Immature natural killer cell (primary cell): ENCODE results near the gene UBXN11. TPM values are rescaled to one million over a fixed set of nuclear protein-coding genes. Genes with fewer than 3 reads are reported as not detected.
A peak's percentile ranks its signal among the peaks of the same experiment; 100 is the strongest.
"Not testable (repeated sequence)": the region's sequence is repeated elsewhere in the genome, so short reads cannot be mapped to it uniquely, and the experiment has no call there.

Experiments used
- DNase-seq, 3 donors: peaks; one replicate each; pipeline ENCODE4 v3.0.0; 2022; ENCODE audit warnings: mixed read lengths in 1 of 3
- H3K27ac Mint-ChIP-seq, 6 donors: one replicate each; pipeline ENCODE4 v1.8.0; 2020; ENCODE audit warnings: mixed read lengths in 6 of 6, mild to moderate bottlenecking in 5 of 6, inconsistent platforms in 4 of 6, moderate library complexity in 3 of 6
- H3K27me3 Mint-ChIP-seq, 3 donors: one replicate each; pipeline ENCODE4 v1.8.0; 2020 to 2021; ENCODE audit warnings: low read depth in 3 of 3, mild to moderate bottlenecking in 3 of 3, mixed read lengths in 3 of 3, moderate library complexity in 3 of 3, inconsistent platforms in 1 of 3
- H3K36me3 Mint-ChIP-seq, 3 donors: one replicate each; pipeline ENCODE4 v1.8.0; 2020; ENCODE audit warnings: mixed read lengths in 3 of 3, inconsistent platforms in 2 of 3, mild to moderate bottlenecking in 2 of 3
- H3K4me1 Mint-ChIP-seq, 2 donors: one replicate each; pipeline ENCODE4 v1.8.0; 2020; ENCODE audit warnings: inconsistent platforms in 2 of 2, mild to moderate bottlenecking in 2 of 2, mixed read lengths in 2 of 2, moderate library complexity in 1 of 2
- H3K4me3 Mint-ChIP-seq, 5 donors: one replicate each; pipeline ENCODE4 v1.8.0; 2020; ENCODE audit warnings: mild to moderate bottlenecking in 5 of 5, mixed read lengths in 5 of 5, inconsistent platforms in 3 of 5, moderate library complexity in 3 of 5
- H3K9me3 Mint-ChIP-seq, 6 donors: one replicate each; pipeline ENCODE4 v1.8.0; 2020; ENCODE audit warnings: mild to moderate bottlenecking in 6 of 6, mixed read lengths in 6 of 6, inconsistent platforms in 4 of 6, moderate library complexity in 3 of 6
- polyA plus RNA-seq, 3 donors: library from polyadenylated mRNA; unstranded; fragments of 300-500 nt; fragmentation: Illumina TruSeq; gene quantifications; one replicate each; pipeline ENCODE4 v1.2.3, GENCODE V29; 2021

UBXN11 gene
- polyA plus RNA-seq, 3 donors from 2014 or later: 5.7 to 8.8 (median 8.3) TPM

GRCh38 chr1:26346274-26347033 lies 40.0 kb upstream of the UBXN11 start:
- Mint-ChIP-seq H3K27me3 (peaks cover 5 to 11% (median 11%) of the 10 kb centered on the region in 3 donors), H3K36me3 (peaks cover 0 to 3% (median 0%) of the 10 kb centered on the region in 3 donors), H3K4me3 (no peak overlapping the region), H3K4me1 (no peaks in the 10 kb centered on the region), H3K9me3 (no peaks in the 10 kb centered on the region), H3K27ac (no peak overlapping the region)
- no peak for DNase-seq

DNA sequence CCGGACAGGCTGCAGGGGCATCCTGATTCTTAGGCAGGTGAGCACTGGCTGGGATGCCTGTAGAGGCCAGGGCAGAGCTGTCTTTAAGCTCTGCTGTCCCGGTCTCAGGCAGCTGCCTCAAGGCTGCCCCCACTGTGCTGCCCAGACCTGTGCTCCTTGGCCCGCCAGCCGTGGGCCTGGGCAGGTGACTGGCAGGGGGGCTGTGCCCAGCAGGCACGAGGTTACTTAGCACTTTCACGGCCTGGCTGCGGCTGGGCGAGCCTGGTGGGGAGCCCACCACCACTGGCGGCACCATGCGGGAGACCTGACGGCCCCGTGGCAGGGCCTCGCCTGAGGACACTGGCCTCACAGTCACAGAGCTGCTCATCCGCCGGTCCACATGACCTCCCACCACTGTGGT lies 39.3 kb upstream of the UBXN11 start:
- Mint-ChIP-seq H3K4me3 (no peak overlapping the region), H3K4me1 (no peaks in the 10 kb centered on the region), H3K9me3 (no peaks in the 10 kb centered on the region), H3K36me3 (no peaks in the 10 kb centered on the region), H3K27me3 (peaks cover 2 to 11% (median 9%) of the 10 kb centered on the region in 3 donors), H3K27ac (no peak overlapping the region)
- no peak for DNase-seq

DNA sequence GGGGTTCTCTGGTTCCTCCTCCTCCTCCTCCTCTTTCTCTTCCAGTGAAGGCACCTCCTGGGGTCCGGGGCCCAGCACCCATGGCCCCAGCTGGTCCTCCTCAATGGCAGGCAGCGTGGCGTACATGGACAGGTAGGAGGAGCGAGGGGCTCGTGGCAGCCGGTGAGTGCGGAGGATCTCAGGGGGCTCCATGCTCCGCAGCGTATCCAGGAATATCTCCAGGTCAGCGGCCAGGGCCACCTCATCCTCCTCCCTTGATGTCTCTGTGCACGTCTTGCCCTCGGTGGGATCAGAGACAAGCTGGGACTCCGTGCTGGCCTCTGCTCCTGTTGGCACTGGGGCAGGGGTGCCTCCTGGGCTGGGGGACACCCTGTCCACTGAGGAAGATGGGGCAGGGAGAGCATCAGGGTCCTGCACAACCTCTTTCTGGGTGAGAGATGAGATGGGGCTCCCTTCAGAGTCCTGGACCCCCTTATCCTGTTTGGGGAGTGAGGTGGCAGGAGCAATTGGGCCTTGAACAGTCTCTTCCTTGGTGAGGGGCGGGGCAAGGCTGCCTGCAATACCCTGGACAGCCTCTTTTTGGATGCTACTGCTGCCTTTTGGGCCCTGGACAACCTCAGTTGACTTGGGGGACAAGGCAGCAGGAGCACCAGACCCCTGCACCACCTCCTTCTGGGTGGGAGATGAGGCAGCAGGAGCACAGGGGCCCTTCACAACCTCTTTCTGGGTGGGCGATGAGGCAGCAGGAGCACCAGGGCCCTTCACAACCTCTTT lies 37.9 kb upstream of the UBXN11 start:
- Mint-ChIP-seq H3K27ac (no peak overlapping the region), H3K36me3 (no peaks in the 10 kb centered on the region), H3K4me3 (no peak overlapping the region), H3K9me3 (no peaks in the 10 kb centered on the region), H3K27me3 (peaks cover 2 to 11% (median 5%) of the 10 kb centered on the region in 3 donors), H3K4me1 (no peaks in the 10 kb centered on the region)
- DNase-seq: no peak

DNA sequence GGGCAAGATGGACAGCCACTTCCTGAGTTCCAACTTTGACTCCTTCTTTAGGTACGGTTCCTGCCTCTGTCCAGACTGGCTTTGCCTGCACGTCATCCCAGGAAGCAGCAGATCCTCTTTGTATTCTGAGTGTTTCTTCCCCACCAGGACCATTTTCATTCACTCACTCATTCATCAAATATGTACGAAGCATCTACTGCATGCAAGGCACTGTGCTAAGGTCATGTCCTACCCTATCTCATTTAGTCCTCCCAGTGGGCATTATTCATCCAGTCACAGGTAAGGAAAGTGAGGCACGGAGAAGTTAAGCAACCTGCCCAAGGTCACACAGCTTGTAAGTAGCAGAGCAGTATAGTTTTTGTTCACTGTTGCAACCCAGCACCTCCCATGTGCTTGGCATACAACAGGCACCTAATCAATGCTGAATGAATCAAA lies 33.6 kb upstream of the UBXN11 start:
- Mint-ChIP-seq H3K9me3 (no peaks in the 10 kb centered on the region), H3K27ac (no peak overlapping the region), H3K4me3 (no peak overlapping the region), H3K4me1 (peaks cover 12% of the 10 kb centered on the region in 2 donors), H3K36me3 (no peaks in the 10 kb centered on the region), H3K27me3 (peaks cover 0 to 7% (median 3%) of the 10 kb centered on the region in 3 donors)
- DNase-seq: no peak

- peaks cover 0 to 7% (median 3%) of the 10 kb centered on the region in 3 donors for H3K27me3 Mint-ChIP-seq
- no peaks in the 10 kb centered on the region for H3K9me3 Mint-ChIP-seq
- no peak for DNase-seq
- H3K4me3 Mint-ChIP-seq: peak overlapping the region in 1 of 5 donors; percentile 47
- H3K4me1 Mint-ChIP-seq: peaks cover 12 to 16% of the 10 kb centered on the region in 2 donors
- no peaks in the 10 kb centered on the region for H3K36me3 Mint-ChIP-seq
- H3K27ac Mint-ChIP-seq: peak overlapping the region in 1 of 6 donors; percentile 25
Observed at GRCh38 chr1:26338670-26339069, 32.2 kb upstream of the UBXN11 start.

DNA sequence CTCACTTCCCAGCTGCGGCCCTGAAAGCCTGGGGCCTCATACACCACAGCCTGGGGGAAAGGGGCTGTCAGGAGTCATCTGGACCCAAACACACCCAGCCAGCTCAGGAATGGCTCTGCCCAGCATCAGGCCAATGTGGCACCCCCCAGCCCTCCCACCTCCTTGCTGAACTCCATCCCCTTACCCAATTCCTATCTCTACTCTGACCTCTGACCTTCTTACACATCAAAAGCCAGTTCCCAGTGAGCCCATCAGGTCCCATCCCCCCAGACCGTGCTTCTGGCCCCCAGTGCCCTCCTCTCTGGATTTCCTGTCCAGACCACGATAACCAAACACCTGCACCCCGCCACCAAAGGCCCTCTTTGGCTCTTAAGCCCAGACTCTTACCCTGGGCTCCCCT lies 31.2 kb upstream of the UBXN11 start:
- Mint-ChIP-seq H3K4me1 (peaks cover 12 to 16% of the 10 kb centered on the region in 2 donors), H3K27me3 (peaks cover 0 to 7% (median 3%) of the 10 kb centered on the region in 3 donors), H3K36me3 (no peaks in the 10 kb centered on the region), H3K27ac (no peak overlapping the region), H3K4me3 (peak overlapping the region in 2 of 5 donors; percentile 9 to 35), H3K9me3 (no peaks in the 10 kb centered on the region)
- DNase-seq: no peak

- H3K9me3 Mint-ChIP-seq: no peaks in the 10 kb centered on the region
- no peak overlapping the region for H3K27ac Mint-ChIP-seq
Observed at GRCh38 chr1:26337206-26337535, 30.7 kb upstream of the UBXN11 start.

DNA sequence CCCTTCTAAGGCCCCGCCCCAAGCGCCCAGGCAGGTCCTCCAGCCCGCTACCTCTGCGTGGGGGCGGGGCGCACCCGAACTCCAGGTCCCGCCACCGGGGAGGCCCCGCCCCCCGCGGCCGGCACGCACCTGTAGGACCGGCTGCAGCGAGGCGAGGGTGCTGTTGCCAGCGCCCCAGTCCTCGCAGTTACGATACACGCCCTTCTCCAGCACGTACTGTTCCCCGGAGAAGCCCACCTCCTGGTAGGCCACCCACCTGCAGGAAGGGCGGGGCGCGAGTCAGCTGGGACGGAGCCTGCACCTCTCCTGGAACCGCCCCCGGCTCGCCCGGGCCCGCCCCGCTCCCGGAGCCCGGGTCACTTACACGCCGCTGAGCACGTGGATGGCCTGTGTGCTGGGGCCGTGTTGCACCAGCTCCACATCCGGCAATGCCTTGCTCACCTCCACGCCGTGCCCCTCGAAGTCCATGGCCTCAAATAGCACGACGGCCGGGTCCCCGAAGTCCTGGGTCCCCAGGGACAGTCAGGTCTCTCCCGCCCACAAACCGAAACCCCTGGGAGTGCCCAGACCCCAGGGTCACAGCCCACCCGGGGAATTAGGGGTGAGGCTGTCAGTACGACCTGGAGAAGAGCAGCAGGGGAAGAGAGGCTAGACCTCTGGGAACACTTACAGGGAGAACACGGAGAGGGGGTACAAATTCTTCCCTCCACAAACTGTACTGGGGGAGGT lies 30.2 kb upstream of the UBXN11 start:
- peak; percentile 53 to 65 (median 64) for DNase-seq
- H3K27me3 Mint-ChIP-seq: peaks cover 0 to 4% (median 0%) of the 10 kb centered on the region in 3 donors
- no peaks in the 10 kb centered on the region for H3K36me3 Mint-ChIP-seq
- H3K9me3 Mint-ChIP-seq: no peaks in the 10 kb centered on the region
- peak overlapping the region in 1 of 6 donors; percentile 55 for H3K27ac Mint-ChIP-seq
- H3K4me1 Mint-ChIP-seq: peaks cover 12 to 16% of the 10 kb centered on the region in 2 donors
- H3K4me3 Mint-ChIP-seq: peak overlapping the region; percentile 89 to 92 (median 89)

More at GRCh38 chr1:26337206-26337535, 30.7 kb upstream of the UBXN11 start:
- H3K4me1 Mint-ChIP-seq: peaks cover 12 to 16% of the 10 kb centered on the region in 2 donors
- H3K27me3 Mint-ChIP-seq: peaks cover 0 to 7% (median 3%) of the 10 kb centered on the region in 3 donors
- peak overlapping the region; percentile 38 to 68 (median 53) for H3K4me3 Mint-ChIP-seq
- DNase-seq: no peak
- no peaks in the 10 kb centered on the region for H3K36me3 Mint-ChIP-seq

DNA sequence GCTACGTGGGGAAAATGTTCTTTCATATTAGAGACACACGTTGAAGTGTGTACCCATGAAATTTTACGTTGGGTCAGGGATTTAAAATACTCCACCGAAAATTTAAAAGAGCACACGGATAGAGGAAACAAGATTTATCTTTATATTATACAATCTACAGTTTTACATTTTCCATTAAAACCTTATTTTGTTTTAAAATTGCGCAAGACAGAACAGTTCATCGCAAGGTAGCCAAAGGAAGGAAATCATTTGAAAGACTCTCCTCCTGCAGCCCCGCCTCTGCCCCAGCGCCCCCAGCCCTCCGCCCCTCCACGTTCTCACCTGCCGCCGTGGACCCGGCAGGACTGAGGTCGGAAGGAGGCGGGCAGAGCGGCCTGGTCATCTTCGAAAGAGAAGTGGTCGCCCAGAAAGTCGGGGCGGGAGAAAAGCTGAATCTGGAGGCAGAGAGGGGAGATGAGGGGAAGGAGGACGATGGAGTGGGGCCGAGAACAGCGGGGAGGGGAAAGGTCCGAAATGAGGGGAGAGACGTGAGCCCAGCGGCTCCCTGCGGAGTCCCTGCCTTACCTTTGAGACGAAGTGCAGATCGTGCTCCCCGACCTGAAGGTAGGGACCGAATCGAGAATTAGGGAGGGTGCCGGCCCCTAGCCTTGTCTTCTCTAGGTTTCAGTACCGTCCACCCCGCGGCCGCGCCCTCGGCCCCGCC lies 29.5 kb upstream of the UBXN11 start:
- no peak for DNase-seq
- H3K36me3 Mint-ChIP-seq: no peaks in the 10 kb centered on the region
- H3K4me3 Mint-ChIP-seq: peak overlapping the region; percentile 89 to 92 (median 89)
- peaks cover 0 to 9% (median 0%) of the 10 kb centered on the region in 3 donors for H3K27me3 Mint-ChIP-seq
- H3K27ac Mint-ChIP-seq: peak overlapping the region in 4 of 6 donors; percentile 21 to 67 (median 55)
- H3K9me3 Mint-ChIP-seq: no peaks in the 10 kb centered on the region
- peaks cover 12 to 16% of the 10 kb centered on the region in 2 donors for H3K4me1 Mint-ChIP-seq

DNA sequence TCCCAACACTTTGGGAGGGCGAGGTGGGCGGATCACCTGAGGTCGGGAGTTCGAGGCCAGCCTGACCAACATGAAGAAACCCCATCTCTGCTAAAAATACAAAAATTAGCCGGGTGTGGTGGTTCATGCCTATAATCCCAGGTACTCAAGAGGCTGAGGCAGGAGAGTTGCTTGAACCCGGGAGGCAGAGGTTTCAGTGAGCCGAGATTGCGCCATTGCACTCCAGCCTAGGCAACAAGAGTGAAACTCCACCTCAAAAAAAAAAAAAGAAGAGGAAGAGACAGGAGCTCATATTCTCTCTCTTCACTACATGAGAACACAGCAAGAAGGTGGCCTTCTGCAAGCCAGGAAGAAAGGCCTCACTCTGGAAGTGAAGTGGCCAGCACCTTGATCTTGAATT lies 26.9 kb upstream of the UBXN11 start:
- not testable (repeated sequence) for H3K36me3 Mint-ChIP-seq, H3K9me3 Mint-ChIP-seq, H3K27me3 Mint-ChIP-seq, H3K4me3 Mint-ChIP-seq, H3K27ac Mint-ChIP-seq, DNase-seq
- H3K4me1 Mint-ChIP-seq: peaks cover 12 to 16% of the 10 kb centered on the region in 2 donors

DNA sequence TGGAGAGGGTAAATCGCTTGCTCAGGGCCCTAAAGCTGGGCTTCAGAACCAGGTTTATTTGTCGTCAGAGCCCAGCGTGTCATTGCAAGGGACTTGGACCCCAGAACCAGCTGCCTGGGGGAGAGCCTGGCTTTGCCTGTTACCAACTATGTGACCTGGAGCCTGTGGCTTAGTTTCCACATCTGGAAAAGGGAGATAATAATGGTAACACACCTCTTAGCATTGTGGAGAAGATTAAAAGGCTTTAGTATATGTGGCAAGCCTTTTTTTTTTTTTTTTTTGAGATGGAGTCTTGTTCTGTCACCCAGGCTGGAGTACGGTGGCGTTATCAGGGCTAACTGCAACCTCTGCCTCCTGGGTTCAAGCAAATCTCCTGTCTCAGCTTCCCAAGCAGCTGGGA lies 23.8 kb upstream of the UBXN11 start:
- H3K4me1 Mint-ChIP-seq: peaks cover under 1 to 6% of the 10 kb centered on the region in 2 donors
- DNase-seq: no peak
- no peaks in the 10 kb centered on the region for H3K36me3 Mint-ChIP-seq
- H3K9me3 Mint-ChIP-seq: no peaks in the 10 kb centered on the region
- no peak overlapping the region for H3K27ac Mint-ChIP-seq
- peaks cover 0 to 7% (median 2%) of the 10 kb centered on the region in 3 donors for H3K27me3 Mint-ChIP-seq
- no peak overlapping the region for H3K4me3 Mint-ChIP-seq

DNA sequence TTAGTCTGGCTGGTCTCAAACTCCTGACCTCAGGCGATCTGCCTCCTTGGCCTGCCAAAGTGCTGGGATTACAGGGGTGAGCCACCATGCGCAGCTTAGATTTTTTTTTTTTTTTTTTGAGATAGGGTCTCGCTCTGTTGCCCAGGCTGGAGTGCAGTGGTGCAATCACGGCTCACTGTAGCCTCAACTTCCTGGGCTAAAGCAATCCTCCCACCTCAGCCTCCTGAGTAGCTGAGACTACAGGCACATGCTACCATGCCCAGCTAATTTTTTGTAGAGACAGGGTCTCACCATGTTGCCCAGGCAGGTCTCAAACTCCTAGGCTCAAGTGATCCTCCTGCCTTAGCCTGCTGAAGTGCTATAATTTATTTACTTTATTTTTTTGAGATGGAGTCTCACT lies 22.9 kb upstream of the UBXN11 start:
- DNase-seq, H3K4me3 Mint-ChIP-seq, H3K27ac Mint-ChIP-seq, H3K4me1 Mint-ChIP-seq, H3K27me3 Mint-ChIP-seq, H3K36me3 Mint-ChIP-seq, H3K9me3 Mint-ChIP-seq: not testable (repeated sequence)

DNA sequence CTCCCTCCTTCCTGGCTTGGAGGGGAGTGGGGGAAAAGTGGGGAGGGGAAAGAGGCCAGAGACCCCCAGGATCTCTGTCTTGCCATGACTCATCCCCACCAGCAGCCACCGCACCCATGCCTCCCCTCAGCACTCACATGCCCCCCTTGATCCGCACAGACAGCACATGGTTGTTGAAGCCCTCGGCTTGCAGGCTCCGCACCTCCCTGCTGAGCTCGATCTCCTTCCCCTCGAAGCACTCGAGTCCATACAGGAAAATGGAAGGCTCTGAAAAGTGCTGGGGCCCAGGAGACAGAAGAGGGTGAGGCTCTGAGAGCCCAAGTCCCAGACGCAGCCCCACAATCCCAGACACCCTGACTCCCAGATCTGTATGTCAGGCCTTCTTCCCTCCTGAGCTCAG lies 22.2 kb upstream of the UBXN11 start:
- H3K4me1 Mint-ChIP-seq: no peaks in the 10 kb centered on the region
- H3K27ac Mint-ChIP-seq: no peak overlapping the region
- H3K4me3 Mint-ChIP-seq: no peak overlapping the region
- DNase-seq: no peak
- H3K27me3 Mint-ChIP-seq: peaks cover 0 to 7% (median 2%) of the 10 kb centered on the region in 3 donors
- H3K36me3 Mint-ChIP-seq: peaks cover 0 to 3% (median 0%) of the 10 kb centered on the region in 3 donors
- no peaks in the 10 kb centered on the region for H3K9me3 Mint-ChIP-seq
